Thyroid gland (tissue), 4 donors: ENCODE data around the gene PGLYRP2.

Experiments
- CTCF ChIP-seq, 6 experiments: fragments of 200-600 bp in 3 of 6; fragments of 450-650 bp in 3 of 6; sonication (generic) in 3 of 6; IDR thresholded peaks; one replicate each; pipeline ENCODE4 v1.5.1; 2016 to 2019; ENCODE audit warnings: antibody characterized with exemption in 6 of 6, mild to moderate bottlenecking in 2 of 6, inconsistent platforms in 1 of 6, moderate library complexity in 1 of 6
- POLR2A ChIP-seq, 2 donors: fragments of 450-650 bp; IDR thresholded peaks; one replicate each; pipeline ENCODE4 v1.6.1; 2017; ENCODE audit warnings: antibody characterized with exemption in 2 of 2, mild to moderate bottlenecking in 2 of 2, moderate library complexity in 1 of 2

- TF ChIP-seq CTCF (IDR thresholded peaks at IDR 0.05) (no peak), POLR2A (IDR thresholded peaks at IDR 0.05) (no peak)
Observed at GRCh38 chr19:15525291-15525690, 46.0 kb upstream of the PGLYRP2 start.
